HepG2 (cell line): ENCODE data around the gene DRC7. TPM values are rescaled to one million over a fixed set of nuclear protein-coding genes. Genes with fewer than 3 reads are reported as not detected.

ENCODE experiments used
- ATAC-seq: fragments of 200-7000 bp; cut with Tn5 transposase; 3 replicates; pipeline ENCODE4 v1.9.1; 2020; ENCODE audit warnings: mild to moderate bottlenecking, moderate library complexity
- BruUV-seq: library from RNA; stranded (reverse); fragments of 400-500 nt; replicated peaks from 2 replicates; lab custom pipeline; 2021; lab: Mats Ljungman, UMichigan
- CTCF ChIA-PET: fragments of 300-600 bp; formaldehyde crosslinking; extraction: SDS; loops from one replicate; lab custom pipeline; 2021; ENCODE audit warnings: low total read pairs, inconsistent platforms, low intra/inter-chr PET ratio; lab: Yijun Ruan, JAX
- POLR2A ChIA-PET: fragments of 350-600 bp; sonication (Branson Sonifier 250); formaldehyde crosslinking; loops from one replicate; lab custom pipeline; 2020; ENCODE audit warnings: antibody characterized with exemption, inconsistent platforms; lab: Yijun Ruan, JAX
- DNase-seq: peaks from one replicate; pipeline ENCODE4 v3.0.0-alpha.2; 2015; ENCODE audit warnings: low spot score
- FAIRE-seq: peaks from 3 replicates; lab custom pipeline; 2011; peaks lifted over from hg19 to GRCh38; lab: Jason Lieb, UNC
- H2AFZ ChIP-seq: one replicate; pipeline ENCODE4 v1.6.1; 2011; ENCODE audit warnings: low read length, inconsistent platforms
- H3K27ac ChIP-seq: fragments of 300-600 bp; 3 replicates; pipeline ENCODE4 v1.8.0; 2011; ENCODE audit warnings: mixed run types, mild to moderate bottlenecking, mixed read lengths, low read length, inconsistent platforms; ENCODE audit not compliant: insufficient read depth; ENCODE audit errors: extremely low read length
- H3K27me3 ChIP-seq, 2 experiments: fragments of 200-600 bp in 1 of 2; 2 replicates in 1 of 2; 3 replicates in 1 of 2; pipeline versions ENCODE4 v1.6.0 to v1.8.0; 2011; ENCODE audit warnings: low read length in 2 of 2, mild to moderate bottlenecking in 2 of 2, moderate library complexity in 2 of 2, inconsistent platforms in 1 of 2; ENCODE audit not compliant: insufficient read depth in 2 of 2, control insufficient read depth in 1 of 2
- H3K36me3 ChIP-seq, 2 experiments: fragments of 200-600 bp in 1 of 2; replicated peaks in 1 of 2; 2 replicates in 1 of 2; 3 replicates in 1 of 2; pipeline versions ENCODE4 v1.5.1 to v1.8.0; 2011; ENCODE audit warnings: low read length in 2 of 2, inconsistent platforms in 1 of 2; ENCODE audit not compliant: insufficient read depth in 2 of 2, control insufficient read depth in 1 of 2
- H3K4me1 ChIP-seq: 2 replicates; pipeline ENCODE4 v1.5.1; 2012; ENCODE audit warnings: low read length, inconsistent platforms; ENCODE audit not compliant: insufficient read depth
- H3K4me2 ChIP-seq: 2 replicates; pipeline ENCODE4 v1.6.0; 2011; ENCODE audit warnings: low read depth, low read length, inconsistent platforms
- H3K4me3 ChIP-seq, 3 experiments: fragments of 200-600 bp in 1 of 3; sonication (generic), shearing (Covaris generic) in 1 of 3; replicated peaks in 1 of 3; 2 replicates each; pipeline ENCODE4 v1.5.1; 2011 to 2016; ENCODE audit warnings: low read length in 3 of 3, inconsistent platforms in 2 of 3, low read depth in 2 of 3, mild to moderate bottlenecking in 2 of 3, control low read depth in 1 of 3, mixed read lengths in 1 of 3; ENCODE audit not compliant: insufficient read depth in 1 of 3
- H3K79me2 ChIP-seq: one replicate; pipeline ENCODE4 v1.6.1; 2011; ENCODE audit warnings: low read length, inconsistent platforms; ENCODE audit not compliant: insufficient read depth
- H3K9ac ChIP-seq: 2 replicates; pipeline ENCODE4 v1.6.0; 2011; ENCODE audit warnings: mild to moderate bottlenecking, low read depth, low read length, inconsistent platforms; ENCODE audit not compliant: insufficient read depth
- H3K9me3 ChIP-seq: 2 replicates; pipeline ENCODE4 v1.5.1; 2012; ENCODE audit warnings: mild to moderate bottlenecking, low read length
- H4K20me1 ChIP-seq: 2 replicates; pipeline ENCODE4 v1.6.0; 2011; ENCODE audit warnings: inconsistent platforms, mild to moderate bottlenecking, low read length, moderate library complexity; ENCODE audit not compliant: insufficient read depth
- CAMTA2 ChIP-seq: sonication (generic); formaldehyde crosslinking; IDR thresholded peaks from 2 replicates; pipeline ENCODE4 v1.4.0; 2020; ENCODE audit warnings: mild to moderate bottlenecking, missing genetic modification reagents, borderline replicate concordance
- SAFB2 ChIP-seq: sonication (generic); formaldehyde crosslinking; IDR thresholded peaks from 2 replicates; pipeline ENCODE4 v1.5.1; 2020; ENCODE audit warnings: missing genetic modification reagents, low read depth, mild to moderate bottlenecking, borderline replicate concordance
- SKIL ChIP-seq: sonication (generic); formaldehyde crosslinking; IDR thresholded peaks from 2 replicates; pipeline ENCODE4 v1.8.0; 2022; ENCODE audit warnings: missing genetic modification reagents, mild to moderate bottlenecking, moderate library complexity, borderline replicate concordance
- TGIF2 ChIP-seq: IDR thresholded peaks from 2 replicates; pipeline ENCODE4 v1.6.1; 2016; ENCODE audit warnings: control low read depth, missing compliant biosample characterization
- ZFP91 ChIP-seq: sonication (generic); formaldehyde crosslinking; IDR thresholded peaks from 2 replicates; pipeline ENCODE4 v1.9.0; 2022; ENCODE audit warnings: missing genetic modification reagents, mild to moderate bottlenecking, borderline replicate concordance
- ZNF207 ChIP-seq: fragments of 450-650 bp; IDR thresholded peaks from 2 replicates; pipeline ENCODE4 v1.6.1; 2016; ENCODE audit warnings: antibody characterized with exemption, borderline replicate concordance
- ZNF280B ChIP-seq: sonication (generic); formaldehyde crosslinking; IDR thresholded peaks from 2 replicates; pipeline ENCODE4 v1.5.0; 2020; ENCODE audit warnings: missing genetic modification reagents, mild to moderate bottlenecking, borderline replicate concordance
- WGBS: methylation state at CpG from one replicate; pipeline ENCODE4 v1.1.6; 2017; ENCODE audit warnings: low lambda C conversion rate; 5-methylcytosine and 5-hydroxymethylcytosine counted together
- in situ Hi-C: cut with HindIII; loops from 2 replicates; pipeline ENCODE4 v1.10.0; 2017; ENCODE audit warnings: low pct_unique_long_range_greater_than_20kb; ENCODE audit not compliant: extremely low pct_ligation_motif_present
- intact Hi-C: fragments of 100-400 bp; cut with micrococcal nuclease; formaldehyde crosslinking; loops from one replicate; pipeline ENCODE4 v1.10.0; 2022; ENCODE audit not compliant: unreplicated experiment
- polyA plus RNA-seq, 8 experiments: library from polyadenylated mRNA; depleted of rRNA in 3 of 8; stranded (reverse) in 7 of 8; unstranded in 1 of 8; fragments of >200 nt; fragmentation: Illumina TruSeq in 4 of 8; extraction: Trizol in 4 of 8; gene quantifications; 2 replicates each; pipeline versions ENCODE4 v1.2.1 to v1.2.3, GENCODE V29; 2011 to 2016; ENCODE audit warnings: low read depth in 4 of 8, missing spikeins in 1 of 8, mixed read lengths in 1 of 8; ENCODE audit not compliant: insufficient read depth in 1 of 8
- total RNA-seq, 5 experiments: library from RNA; depleted of rRNA; stranded (reverse); fragments of >200 nt; fragmentation: Illumina TruSeq; extraction: Trizol; gene quantifications; 2 replicates each; pipeline ENCODE4 v1.2.3, GENCODE V29; 2016; ENCODE audit warnings: low read depth in 1 of 5

DRC7 gene
- total and polyA plus RNA-seq, 2 of the 13 experiments (the other 11 are each of a cell fraction or from before 2014, with no cell fraction given), result 2.7 to 3.4 TPM

GRCh38 chr16:57760357-57761160, 66.0 kb downstream of the DRC7 start (continued):
- TF ChIP-seq ZFP91 (CRISPR knock-in tag), result peak; percentile 23; the same call in 1 of the 2 replicates
- no peak for TF ChIP-seq ZNF280B (CRISPR knock-in tag)
- 0 out of 2 replicates have a peak, but pooled peaks have one; percentile 38 for TF ChIP-seq SAFB2 (CRISPR knock-in tag)
- TF ChIP-seq CAMTA2 (CRISPR knock-in tag), result 0 out of 2 replicates have a peak, but pooled peaks have one; percentile 6
- TF ChIP-seq TGIF2 (CRISPR knock-in tag), result no peak
- TF ChIP-seq, all 625 proteins: peak for 8

- Histone ChIP-seq H3K9ac (no peak overlapping the region), H3K27me3 (no peaks in the 10 kb centered on the region), H3K4me2 (no peak overlapping the region), H3K79me2 (no peaks in the 10 kb centered on the region), H3K9me3 (no peaks in the 10 kb centered on the region), H3K4me1 (no peaks in the 10 kb centered on the region), H4K20me1 (no peaks in the 10 kb centered on the region), H3K4me3 (no peak overlapping the region), H3K27ac (no peak overlapping the region), H3K36me3 (peaks cover 23 to 57% of the 10 kb centered on the region in 2 experiments), H2AFZ (no peak overlapping the region)
- TF ChIP-seq SKIL (CRISPR knock-in tag) (no peak), ZNF207 (no peak)
- 86% methylated on average over 9 of the region's 9 CpGs for WGBS
- CTCF ChIA-PET, result no interaction called here
- BruUV-seq, result no TSS peak
- DNase-seq (no peak), ATAC-seq (no peak), FAIRE-seq (no peak)
- POLR2A ChIA-PET, result no interaction called here
- intact Hi-C loops, result no loop called here
- in situ Hi-C loops, result no loop called here
Observed at GRCh38 chr16:57761301-57761700, 66.7 kb downstream of the DRC7 start.
